Middle frontal gyrus (tissue), 1 donor: ENCODE results near the gene GP5.

Experiments used
- DNase-seq: peaks from one replicate; pipeline ENCODE4 v3.0.0-alpha.2; 2015; ENCODE audit warnings: low spot score; ENCODE audit errors: extremely low spot score

GP5 gene

GRCh38 chr3:194377708-194378107 is 21.4 kb downstream of the GP5 start:
- DNase-seq: no peak

GRCh38 chr3:194376241-194376560 is 22.9 kb downstream of the GP5 start:
- DNase-seq: no peak

GRCh38 chr3:194375473-194376240 is 23.4 kb downstream of the GP5 start:
- no peak for DNase-seq

GRCh38 chr3:194374935-194375334 is 24.1 kb downstream of the GP5 start:
- no peak for DNase-seq

- no peak for DNase-seq
Measured at GRCh38 chr3:194373899-194374298, 25.2 kb downstream of the GP5 start.

GRCh38 chr3:194373028-194373427 is 26.0 kb downstream of the GP5 start:
- DNase-seq: no peak

GRCh38 chr3:194370753-194371152 is 28.3 kb downstream of the GP5 start:
- DNase-seq: no peak

- no peak for DNase-seq
Measured at GRCh38 chr3:194369522-194370279, 29.4 kb downstream of the GP5 start, which contains the start of gene LRRC15. Gene LRRC15, minus strand, starts transcription at chr3:194369743. Its CDS starts 8,700 bp downstream, at chr3:194361043.

- DNase-seq: no peak
Measured at GRCh38 chr3:194368918-194369317, 30.1 kb downstream of the GP5 start.

GRCh38 chr3:194367992-194368841 is 30.8 kb downstream of the GP5 start:
- DNase-seq: no peak

- no peak for DNase-seq
Measured at GRCh38 chr3:194365978-194366490, 33.0 kb downstream of the GP5 start.

- DNase-seq: no peak
Measured at GRCh38 chr3:194365526-194365925, 33.5 kb downstream of the GP5 start.

- no peak for DNase-seq
Measured at GRCh38 chr3:194364652-194365434, 34.2 kb downstream of the GP5 start.

- no peak for DNase-seq
Measured at GRCh38 chr3:194364314-194364651, 34.8 kb downstream of the GP5 start.

GRCh38 chr3:194360568-194360967 is 38.5 kb downstream of the GP5 start:
- no peak for DNase-seq

GRCh38 chr3:194357681-194358080 is 41.4 kb downstream of the GP5 start:
- no peak for DNase-seq

- DNase-seq: no peak
Measured at GRCh38 chr3:194355379-194355778, 43.7 kb downstream of the GP5 start.

- DNase-seq: no peak
Measured at GRCh38 chr3:194354315-194354714, 44.8 kb downstream of the GP5 start.

- DNase-seq: no peak
Measured at GRCh38 chr3:194352667-194353246, 46.3 kb downstream of the GP5 start.

GRCh38 chr3:194351952-194352536 is 47.0 kb downstream of the GP5 start:
- DNase-seq: no peak
